ENCODE measurements around the gene FAT3.

Gene FAT3

GRCh38 chr11:92227959-92228935, 3.6 kb downstream of the FAT3 start:
- DNase-seq, result no peak

GRCh38 chr11:92236856-92237255, 12.2 kb downstream of the FAT3 start:
- DNase-seq, result no peak

GRCh38 chr11:92240916-92241315, 16.3 kb downstream of the FAT3 start:
- DNase-seq, result no peak

GRCh38 chr11:92245700-92246271, 21.2 kb downstream of the FAT3 start:
- DNase-seq, result no peak

GRCh38 chr11:92246630-92247029, 22.0 kb downstream of the FAT3 start:
- no peak for DNase-seq

GRCh38 chr11:92249156-92249753, 24.6 kb downstream of the FAT3 start:
- no peak for DNase-seq

GRCh38 chr11:92251980-92252379, 27.4 kb downstream of the FAT3 start:
- DNase-seq, result no peak

- DNase-seq, result no peak
These were observed 28.8 kb downstream of the FAT3 start for GRCh38 chr11:92253421-92253820.

- DNase-seq, result no peak
These were observed 29.3 kb downstream of the FAT3 start for GRCh38 chr11:92253945-92254344.

- DNase-seq, result no peak
These were observed 32.9 kb downstream of the FAT3 start for GRCh38 chr11:92257536-92257935.

GRCh38 chr11:92259861-92260260, 35.2 kb downstream of the FAT3 start:
- no peak for DNase-seq

GRCh38 chr11:92264350-92264749, 39.7 kb downstream of the FAT3 start:
- no peak for DNase-seq

- DNase-seq, result no peak
These were observed 42.2 kb downstream of the FAT3 start for GRCh38 chr11:92266806-92267205.

- DNase-seq, result no peak
These were observed 42.7 kb downstream of the FAT3 start for GRCh38 chr11:92267278-92267677.

GRCh38 chr11:92267968-92268367, 43.4 kb downstream of the FAT3 start:
- DNase-seq, result no peak

GRCh38 chr11:92268546-92268945, 43.9 kb downstream of the FAT3 start:
- no peak for DNase-seq

- DNase-seq, result no peak
These were observed 44.4 kb downstream of the FAT3 start for GRCh38 chr11:92269021-92269420.

GRCh38 chr11:92269841-92270240, 45.2 kb downstream of the FAT3 start:
- no peak for DNase-seq

GRCh38 chr11:92272651-92273050, 48.0 kb downstream of the FAT3 start:
- DNase-seq, result no peak

Measured in CD4-positive, alpha-beta T cell treated with Interleukin-15 for 1 hour (primary cell).